Fibroblast of the aortic adventitia (primary cell): ENCODE results near the gene GPR179. TPM values are rescaled to one million over a fixed set of nuclear protein-coding genes. Genes with fewer than 3 reads are reported as not detected.
A peak's percentile ranks its signal among the peaks of the same experiment; 100 is the strongest.

Experiments
- DNase-seq: peaks from one replicate; pipeline ENCODE4 v3.0.0-alpha.2; 2010; ENCODE audit warnings: low read depth
- H3K4me3 ChIP-seq: 2 replicates; pipeline ENCODE4 v1.5.1; 2011; ENCODE audit warnings: low read depth, mild to moderate bottlenecking, control low read depth, low read length, moderate library complexity
- CTCF ChIP-seq: IDR thresholded peaks from 2 replicates; pipeline ENCODE4 v1.5.1; 2011; ENCODE audit warnings: mild to moderate bottlenecking, low read length, control low read depth, inconsistent platforms; ENCODE audit not compliant: insufficient read depth
- total RNA-seq: library from RNA; depleted of rRNA; stranded (reverse); fragments of >200 nt; gene quantifications from 2 replicates; pipeline ENCODE4 v1.2.3, GENCODE V29; 2012; ENCODE audit warnings: low replicate concordance

Gene GPR179
- total RNA-seq, 1 donor = under 0.01 TPM

- no peak for TF ChIP-seq CTCF
- H3K4me3 ChIP-seq = no peak overlapping the region
- no peak for DNase-seq
Observed at GRCh38 chr17:38361694-38362465, 18.1 kb upstream of the GPR179 start.

GRCh38 chr17:38358586-38359513 lies 15.1 kb upstream of the GPR179 start:
- H3K4me3 ChIP-seq = no peak overlapping the region
- no peak for DNase-seq
- TF ChIP-seq CTCF = no peak

GRCh38 chr17:38357486-38358123 lies 13.8 kb upstream of the GPR179 start:
- no peak overlapping the region for H3K4me3 ChIP-seq
- DNase-seq = no peak
- TF ChIP-seq CTCF = no peak

- TF ChIP-seq CTCF = no peak
- no peak overlapping the region for H3K4me3 ChIP-seq
- DNase-seq = no peak
Observed at GRCh38 chr17:38355251-38355650, 11.5 kb upstream of the GPR179 start.

- peak overlapping the region; percentile 78 for H3K4me3 ChIP-seq
- TF ChIP-seq CTCF = no peak
- no peak for DNase-seq
Observed at GRCh38 chr17:38354466-38354865, 10.7 kb upstream of the GPR179 start.

- H3K4me3 ChIP-seq = peak overlapping the region; percentile 78
- TF ChIP-seq CTCF = no peak
- DNase-seq = no peak
Observed at GRCh38 chr17:38353668-38354067, 9.9 kb upstream of the GPR179 start.
